KMS-11 (cell line): ENCODE data around the gene DVL3.

ENCODE experiments used
- H2AFZ ChIP-seq: fragments of 200-600 bp; sonication (generic); 2 replicates; pipeline ENCODE4 v1.6.1; 2016; ENCODE audit warnings: antibody characterized with exemption, mixed run types, low read depth
- H3K27ac ChIP-seq: fragments of 200-600 bp; sonication (generic); 2 replicates; pipeline ENCODE4 v1.6.1; 2016; ENCODE audit warnings: mild to moderate bottlenecking, mixed run types
- H3K27me3 ChIP-seq: fragments of 200-600 bp; sonication (generic); 2 replicates; pipeline ENCODE4 v1.6.1; 2017; ENCODE audit warnings: mild to moderate bottlenecking, low read depth, mixed run types, moderate library complexity; ENCODE audit not compliant: insufficient read depth
- H3K36me3 ChIP-seq: fragments of 200-600 bp; sonication (generic); 2 replicates; pipeline ENCODE4 v1.6.1; 2017; ENCODE audit warnings: mild to moderate bottlenecking, mixed run types; ENCODE audit not compliant: insufficient read depth
- H3K4me1 ChIP-seq: fragments of 200-600 bp; sonication (generic); 2 replicates; pipeline ENCODE4 v1.6.1; 2016; ENCODE audit warnings: mild to moderate bottlenecking, low read depth, mixed run types; ENCODE audit not compliant: poor library complexity, severe bottlenecking
- H3K4me2 ChIP-seq: fragments of 200-600 bp; sonication (generic); 2 replicates; pipeline ENCODE4 v1.7.0; 2016; ENCODE audit warnings: mild to moderate bottlenecking, mixed run types
- H3K4me3 ChIP-seq: fragments of 200-600 bp; sonication (generic); IDR thresholded peaks from 2 replicates; pipeline ENCODE4 v1.6.1; 2017; ENCODE audit warnings: low read depth, low read length, mixed read lengths; ENCODE audit not compliant: insufficient read depth
- H3K79me2 ChIP-seq: fragments of 200-600 bp; sonication (generic); 2 replicates; pipeline ENCODE4 v1.6.1; 2016; ENCODE audit warnings: low read depth, mixed run types; ENCODE audit not compliant: insufficient read depth
- H3K9ac ChIP-seq: fragments of 200-600 bp; sonication (generic); 2 replicates; pipeline ENCODE4 v1.6.1; 2016; ENCODE audit warnings: mild to moderate bottlenecking, mixed run types
- H4K20me1 ChIP-seq: fragments of 200-600 bp; sonication (generic); 2 replicates; pipeline ENCODE4 v1.6.1; 2016; ENCODE audit warnings: mild to moderate bottlenecking, mixed run types; ENCODE audit not compliant: insufficient read depth
- TF ChIP-seq, protein P1 (sequence below): fragments of 200-600 bp; sonication (generic); conservative IDR thresholded peaks from 2 replicates; pipeline ENCODE4 v1.6.1; 2017; ENCODE audit warnings: low read depth, mild to moderate bottlenecking, antibody characterized with exemption, low read length, moderate library complexity, mixed read lengths

Gene DVL3

DNA sequence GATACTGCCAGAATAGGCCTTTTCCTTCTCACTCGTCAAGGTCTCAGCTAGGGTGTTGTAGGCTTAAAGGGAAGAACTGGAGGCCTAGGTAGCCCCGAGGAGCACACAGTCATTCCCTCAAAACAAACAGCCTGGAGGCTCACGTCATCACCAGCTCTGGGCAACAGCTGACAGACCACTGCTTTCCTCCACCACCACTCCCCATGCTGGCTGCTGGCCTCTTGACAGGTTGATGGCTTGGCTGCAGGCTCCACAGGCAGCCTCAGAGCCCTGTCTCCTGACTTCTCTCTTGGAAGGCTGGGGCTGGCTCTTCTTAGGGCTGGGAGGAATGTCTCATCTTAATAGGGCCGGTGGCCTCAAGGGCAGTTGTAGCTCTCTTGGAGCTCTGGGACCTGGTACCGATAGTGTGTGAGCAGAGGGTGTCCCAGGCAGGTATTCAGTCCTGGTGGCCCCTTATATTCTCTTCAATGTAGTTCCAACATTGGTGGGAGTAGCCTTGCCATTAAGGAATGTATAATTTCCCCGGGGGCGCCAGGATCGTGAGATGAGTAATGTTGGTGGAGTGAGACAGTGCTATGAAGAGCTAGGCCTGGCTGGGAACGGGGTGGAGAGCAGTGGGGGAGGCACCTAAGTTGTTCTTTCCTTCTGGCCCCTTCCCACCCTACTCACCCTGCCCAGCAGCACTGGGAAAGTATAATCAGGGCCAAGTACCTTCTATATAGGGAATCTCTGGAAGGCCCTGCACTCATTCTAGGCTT is 13.4 kb downstream of the DVL3 start:
- no peak overlapping the region for H3K27ac ChIP-seq
- H3K9ac ChIP-seq: no peak overlapping the region
- no peak overlapping the region for H3K4me2 ChIP-seq

DNA sequence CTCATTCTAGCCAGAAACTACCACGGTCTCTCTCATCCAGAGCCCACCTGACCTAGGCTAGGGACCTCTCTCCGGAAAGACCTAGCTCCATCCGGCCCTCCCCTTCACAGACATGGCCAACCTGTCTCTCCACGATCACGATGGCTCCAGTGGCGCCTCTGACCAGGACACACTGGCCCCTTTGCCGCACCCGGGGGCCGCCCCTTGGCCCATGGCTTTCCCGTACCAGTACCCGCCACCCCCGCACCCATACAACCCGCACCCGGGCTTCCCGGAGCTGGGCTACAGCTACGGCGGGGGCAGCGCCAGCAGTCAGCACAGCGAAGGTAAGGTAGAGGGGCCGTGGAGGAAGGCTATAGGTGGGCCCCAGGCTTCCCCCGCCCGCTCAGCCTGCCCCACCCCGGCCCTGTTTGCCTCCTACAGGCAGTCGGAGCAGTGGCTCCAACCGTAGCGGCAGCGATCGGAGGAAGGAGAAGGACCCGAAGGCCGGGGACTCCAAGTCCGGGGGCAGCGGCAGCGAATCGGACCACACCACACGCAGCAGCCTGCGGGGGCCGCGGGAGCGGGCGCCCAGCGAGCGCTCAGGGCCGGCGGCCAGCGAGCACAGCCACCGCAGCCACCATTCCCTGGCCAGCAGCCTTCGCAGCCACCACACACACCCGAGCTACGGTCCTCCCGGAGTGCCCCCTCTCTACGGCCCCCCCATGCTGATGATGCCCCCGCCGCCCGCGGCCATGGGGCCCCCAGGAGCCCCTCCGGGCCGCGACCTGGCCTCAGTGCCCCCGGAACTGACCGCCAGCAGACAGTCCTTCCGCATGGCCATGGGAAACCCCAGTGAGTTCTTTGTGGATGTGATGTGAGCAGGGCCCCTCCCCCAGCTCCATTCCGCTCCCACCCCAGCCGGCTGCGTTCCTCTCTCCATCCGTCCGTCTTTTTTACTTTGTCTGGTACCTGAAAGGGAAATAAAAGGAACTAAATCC is 15.0 kb downstream of the DVL3 start:
- Histone ChIP-seq H4K20me1 (no peaks in the 10 kb centered on the region), H2AFZ (no peak overlapping the region), H3K9ac (no peak overlapping the region), H3K79me2 (peaks cover 4% of the 10 kb centered on the region; the same call in 1 of the 2 replicates), H3K4me2 (no peak overlapping the region), H3K4me1 (peaks cover 8% of the 10 kb centered on the region), H3K36me3 (no peaks in the 10 kb centered on the region), H3K27me3 (no peaks in the 10 kb centered on the region), H3K4me3 (no peak overlapping the region), H3K27ac (no peak overlapping the region)
- TF ChIP-seq, protein P1, sequence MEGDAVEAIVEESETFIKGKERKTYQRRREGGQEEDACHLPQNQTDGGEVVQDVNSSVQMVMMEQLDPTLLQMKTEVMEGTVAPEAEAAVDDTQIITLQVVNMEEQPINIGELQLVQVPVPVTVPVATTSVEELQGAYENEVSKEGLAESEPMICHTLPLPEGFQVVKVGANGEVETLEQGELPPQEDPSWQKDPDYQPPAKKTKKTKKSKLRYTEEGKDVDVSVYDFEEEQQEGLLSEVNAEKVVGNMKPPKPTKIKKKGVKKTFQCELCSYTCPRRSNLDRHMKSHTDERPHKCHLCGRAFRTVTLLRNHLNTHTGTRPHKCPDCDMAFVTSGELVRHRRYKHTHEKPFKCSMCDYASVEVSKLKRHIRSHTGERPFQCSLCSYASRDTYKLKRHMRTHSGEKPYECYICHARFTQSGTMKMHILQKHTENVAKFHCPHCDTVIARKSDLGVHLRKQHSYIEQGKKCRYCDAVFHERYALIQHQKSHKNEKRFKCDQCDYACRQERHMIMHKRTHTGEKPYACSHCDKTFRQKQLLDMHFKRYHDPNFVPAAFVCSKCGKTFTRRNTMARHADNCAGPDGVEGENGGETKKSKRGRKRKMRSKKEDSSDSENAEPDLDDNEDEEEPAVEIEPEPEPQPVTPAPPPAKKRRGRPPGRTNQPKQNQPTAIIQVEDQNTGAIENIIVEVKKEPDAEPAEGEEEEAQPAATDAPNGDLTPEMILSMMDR: no peak

More for the DNA sequence above, 13.4 kb downstream of the DVL3 start:
- Histone ChIP-seq H3K4me3 (no peak overlapping the region), H3K27me3 (no peaks in the 10 kb centered on the region), H3K4me1 (no peaks in the 10 kb centered on the region), H4K20me1 (no peaks in the 10 kb centered on the region), H3K36me3 (no peaks in the 10 kb centered on the region), H2AFZ (no peak overlapping the region), H3K79me2 (no peaks in the 10 kb centered on the region)
- TF ChIP-seq, protein P1: no peak

DNA sequence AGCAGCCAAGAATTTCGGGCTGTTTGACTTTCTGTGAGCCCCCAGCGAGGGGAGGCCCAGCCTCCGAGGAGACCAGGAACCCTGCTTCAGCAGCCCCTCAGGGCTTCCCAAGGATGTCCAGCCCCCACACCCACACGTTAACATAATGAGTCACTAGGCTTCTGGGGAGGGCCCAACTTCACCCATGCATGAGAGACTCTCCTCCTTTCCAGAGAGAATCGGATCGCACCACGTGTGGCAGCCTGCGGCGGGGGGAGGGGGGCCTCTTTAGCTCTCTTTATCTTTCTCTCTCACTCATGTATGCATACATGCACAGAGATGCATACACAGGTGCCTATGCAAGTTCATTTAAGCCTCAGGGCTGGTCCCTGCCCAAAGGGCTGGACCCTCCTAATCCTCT is 16.4 kb downstream of the DVL3 start:
- Histone ChIP-seq H3K27ac (no peak overlapping the region), H3K4me2 (no peak overlapping the region), H3K4me1 (peaks cover 17% of the 10 kb centered on the region), H3K9ac (no peak overlapping the region), H3K79me2 (peaks cover 17% of the 10 kb centered on the region), H4K20me1 (no peaks in the 10 kb centered on the region), H3K36me3 (no peaks in the 10 kb centered on the region), H2AFZ (no peak overlapping the region), H3K27me3 (no peaks in the 10 kb centered on the region), H3K4me3 (no peak overlapping the region)
- TF ChIP-seq, protein P1: no peak

DNA sequence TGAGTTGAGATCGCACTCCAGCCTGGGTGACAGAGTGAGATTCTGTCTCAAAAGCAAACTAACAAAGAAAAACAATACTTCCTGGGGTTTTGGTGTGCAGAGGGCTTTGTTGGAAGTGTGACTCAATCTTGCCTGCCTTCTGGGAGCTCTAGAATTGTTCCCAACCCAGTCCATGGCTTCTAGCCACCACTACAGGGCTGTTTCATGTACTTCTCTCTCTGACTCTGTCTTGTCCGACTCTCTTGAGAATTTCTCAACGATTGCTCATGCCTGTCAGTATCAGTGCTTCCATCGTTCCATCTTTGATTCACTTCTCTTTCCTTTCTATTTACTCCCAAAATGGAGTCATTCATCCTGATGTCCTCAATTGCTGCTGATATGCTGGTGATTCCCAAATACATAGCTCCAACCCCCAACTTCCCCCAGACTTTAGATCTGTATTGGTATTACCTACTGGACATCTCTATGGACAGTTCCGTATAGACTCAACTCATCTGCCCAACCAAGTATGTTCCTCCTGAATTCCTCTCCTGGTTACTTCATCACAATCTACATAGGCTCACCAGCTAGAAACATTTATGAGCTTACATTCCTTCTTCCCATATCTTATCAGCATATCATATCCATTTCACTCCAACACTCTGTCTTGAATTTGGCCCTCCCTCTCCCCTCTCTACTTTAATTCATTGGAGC is 17.6 kb downstream of the DVL3 start:
- H3K79me2 ChIP-seq: peaks cover 18% of the 10 kb centered on the region
- no peak overlapping the region for H3K9ac ChIP-seq
- H2AFZ ChIP-seq: no peak overlapping the region
- no peak overlapping the region for H3K4me2 ChIP-seq
- no peaks in the 10 kb centered on the region for H3K27me3 ChIP-seq
- no peak overlapping the region for H3K27ac ChIP-seq
- H3K4me3 ChIP-seq: no peak overlapping the region
- TF ChIP-seq, protein P1: no peak
- H4K20me1 ChIP-seq: no peaks in the 10 kb centered on the region
- H3K36me3 ChIP-seq: peaks cover 3% of the 10 kb centered on the region; the same call in 1 of the 2 replicates
- H3K4me1 ChIP-seq: peaks cover 17% of the 10 kb centered on the region
